GM21786 (cell line): ENCODE results near the gene ATP2B2.

Source experiments
- ATAC-seq: cut with Tn5 transposase; IDR thresholded peaks from one replicate; pipeline ENCODE4 v1.9.1; 2021; ENCODE audit not compliant: unreplicated experiment

The ATP2B2 gene

DNA sequence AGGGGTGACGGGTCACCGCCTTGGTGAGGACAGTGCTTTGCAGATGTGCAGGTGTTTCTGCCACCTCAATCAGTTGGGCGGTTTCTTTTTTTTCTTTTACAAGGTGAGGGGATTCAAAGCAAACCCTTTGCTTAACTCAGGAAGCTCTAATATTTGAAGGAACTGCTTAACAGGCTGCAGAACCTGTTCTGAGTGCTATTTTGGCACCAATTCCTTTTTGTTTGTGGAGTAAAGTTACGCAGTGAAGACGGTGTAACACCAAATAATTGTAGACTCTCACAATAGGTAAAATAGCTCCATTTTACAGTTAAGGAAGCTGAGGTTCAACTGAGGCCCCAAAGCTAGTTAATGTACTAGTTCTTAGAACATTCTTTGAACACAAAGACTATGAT is 219.3 kb downstream of the ATP2B2 start:
- no peak for ATAC-seq

DNA sequence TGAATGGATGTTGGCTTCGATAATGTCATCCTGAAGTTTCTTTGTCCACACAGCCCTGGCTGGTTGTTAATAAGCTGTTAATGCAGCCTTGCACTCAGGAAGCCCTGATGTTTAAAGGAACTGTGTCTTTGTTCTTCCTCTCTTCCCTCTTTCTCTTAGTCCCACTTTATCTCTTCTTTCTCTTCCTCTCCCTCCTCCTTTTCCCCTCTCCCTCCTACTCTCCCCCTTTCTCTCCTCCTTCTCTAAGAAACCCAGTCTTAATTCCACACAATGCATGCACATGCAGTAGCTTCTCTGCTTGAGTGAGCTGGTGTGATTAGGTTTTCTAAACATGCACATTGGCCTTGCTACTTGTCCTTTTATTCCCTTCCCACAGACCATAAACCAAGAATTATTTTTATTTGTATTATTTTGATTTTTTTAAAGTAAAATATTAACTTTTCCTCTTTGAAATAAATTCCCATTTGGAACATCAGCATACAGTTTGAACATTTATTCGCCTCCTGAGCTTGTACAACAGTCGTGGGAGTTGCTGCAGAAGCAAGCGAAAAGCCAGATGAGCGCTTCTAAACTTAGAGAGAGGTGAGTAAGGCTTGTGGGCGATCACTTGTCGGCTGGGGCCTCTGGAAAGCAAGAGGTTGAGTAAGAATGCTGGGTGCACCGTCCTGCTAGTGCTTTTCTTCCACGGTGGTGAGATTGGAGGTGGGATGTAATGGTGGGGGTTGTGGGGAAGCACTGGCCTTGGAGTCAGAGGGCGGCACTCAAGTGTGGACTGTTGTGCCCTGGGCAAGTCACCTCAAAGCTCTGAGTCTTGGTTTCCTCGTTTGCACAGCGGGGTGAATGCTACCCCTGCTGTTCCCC is 219.9 kb downstream of the ATP2B2 start:
- ATAC-seq = no peak

- peak; percentile 37 for ATAC-seq
Observed at GRCh38 chr3:10284496-10284895, 220.9 kb downstream of the ATP2B2 start.

- no peak for ATAC-seq
Observed at GRCh38 chr3:10283638-10284037, 221.7 kb downstream of the ATP2B2 start.

GRCh38 chr3:10281951-10282350 is 223.4 kb downstream of the ATP2B2 start:
- no peak for ATAC-seq

DNA sequence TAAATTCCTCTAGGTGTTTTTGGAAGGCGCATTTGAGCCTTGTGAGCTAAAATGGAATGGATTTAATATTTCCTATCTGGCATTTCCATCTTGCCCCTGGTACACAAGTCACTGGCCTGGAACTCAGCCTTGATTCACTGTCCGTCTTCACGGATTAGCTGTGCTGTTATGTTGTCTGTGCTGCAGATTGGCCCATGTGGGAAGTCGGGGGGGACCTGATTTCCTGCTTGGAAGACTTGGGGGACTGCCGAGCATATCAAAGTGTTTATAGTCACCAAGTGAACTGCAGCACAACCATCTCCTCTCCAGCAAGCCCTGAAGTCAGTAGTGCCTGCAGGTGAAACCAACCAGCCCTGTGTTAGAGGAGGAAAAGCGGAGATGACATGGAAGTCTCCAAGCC is 224.8 kb downstream of the ATP2B2 start:
- no peak for ATAC-seq

DNA sequence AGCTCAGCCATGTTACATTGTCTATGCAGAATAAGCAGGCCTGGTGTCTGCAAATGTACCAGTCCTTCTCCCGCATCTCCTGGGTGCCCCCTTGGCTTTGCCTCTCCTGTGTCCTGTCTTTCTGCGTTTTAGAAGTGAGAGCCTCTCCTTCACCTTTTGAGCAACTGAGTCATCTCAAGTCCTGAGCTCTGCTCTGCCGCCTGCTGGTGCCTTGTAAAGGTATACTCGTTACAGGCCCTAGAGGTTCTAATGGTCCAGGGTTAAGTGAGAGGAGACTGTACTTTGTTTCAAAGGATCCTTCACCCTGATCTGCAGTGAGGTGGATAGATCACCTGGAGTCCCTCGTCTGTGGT is 225.2 kb downstream of the ATP2B2 start:
- ATAC-seq = no peak

DNA sequence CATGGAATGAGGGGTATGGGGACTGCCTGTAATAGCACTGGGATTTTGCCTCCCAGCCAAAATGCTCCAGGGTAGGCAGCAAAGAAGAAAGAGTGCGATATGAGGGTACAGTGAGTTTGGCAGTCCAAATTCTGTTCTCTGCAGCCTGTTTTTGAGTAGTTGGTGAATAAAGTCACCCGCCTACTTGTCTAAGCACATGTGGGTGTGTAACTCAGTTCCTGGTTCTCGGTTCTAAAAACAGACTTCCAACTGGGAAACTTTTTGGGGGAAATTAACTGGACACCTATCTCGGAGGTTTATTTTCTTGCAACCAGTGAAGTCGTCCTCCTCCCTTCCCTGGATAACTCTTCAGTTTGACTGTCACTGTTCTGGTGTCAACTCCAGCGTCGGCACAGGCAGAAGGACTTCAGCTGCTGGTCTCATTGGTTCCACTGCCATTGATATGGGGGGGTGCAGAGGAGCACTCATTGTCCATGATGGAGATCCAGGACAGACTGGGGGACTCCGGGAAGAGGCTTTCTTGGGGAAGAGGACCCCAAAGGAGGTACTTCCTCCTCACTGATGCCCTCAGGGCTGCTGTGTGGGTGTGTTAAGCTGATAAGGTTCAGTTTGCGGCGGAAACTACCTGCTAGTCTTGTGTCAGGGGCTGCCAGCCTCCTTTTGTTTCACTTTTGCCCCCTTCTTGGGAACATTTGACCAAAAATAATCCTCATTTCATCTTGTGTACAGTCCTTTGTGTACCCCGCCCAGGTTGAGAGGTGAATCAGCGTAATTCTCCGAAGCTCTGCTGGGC is 225.8 kb downstream of the ATP2B2 start:
- no peak for ATAC-seq

DNA sequence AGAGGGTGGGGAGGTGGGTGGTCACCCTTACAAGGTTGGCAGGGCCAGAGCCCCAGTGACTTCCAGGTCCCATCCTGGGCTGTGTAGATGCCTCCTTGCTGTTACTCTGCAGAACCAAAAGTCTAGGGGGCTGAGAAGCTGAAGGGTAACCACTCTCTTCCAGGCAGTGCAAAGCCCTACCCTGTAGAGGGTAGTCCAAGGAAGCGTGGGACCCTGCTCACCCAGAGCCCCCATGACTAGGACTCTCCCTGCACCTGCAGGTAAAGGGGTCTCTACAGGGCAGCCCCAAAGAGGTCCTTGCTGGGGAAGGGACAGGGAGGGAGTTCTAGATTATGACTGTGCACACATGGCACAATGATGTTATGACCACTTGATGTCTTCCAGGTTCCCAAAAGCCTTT is 226.9 kb downstream of the ATP2B2 start:
- no peak for ATAC-seq

DNA sequence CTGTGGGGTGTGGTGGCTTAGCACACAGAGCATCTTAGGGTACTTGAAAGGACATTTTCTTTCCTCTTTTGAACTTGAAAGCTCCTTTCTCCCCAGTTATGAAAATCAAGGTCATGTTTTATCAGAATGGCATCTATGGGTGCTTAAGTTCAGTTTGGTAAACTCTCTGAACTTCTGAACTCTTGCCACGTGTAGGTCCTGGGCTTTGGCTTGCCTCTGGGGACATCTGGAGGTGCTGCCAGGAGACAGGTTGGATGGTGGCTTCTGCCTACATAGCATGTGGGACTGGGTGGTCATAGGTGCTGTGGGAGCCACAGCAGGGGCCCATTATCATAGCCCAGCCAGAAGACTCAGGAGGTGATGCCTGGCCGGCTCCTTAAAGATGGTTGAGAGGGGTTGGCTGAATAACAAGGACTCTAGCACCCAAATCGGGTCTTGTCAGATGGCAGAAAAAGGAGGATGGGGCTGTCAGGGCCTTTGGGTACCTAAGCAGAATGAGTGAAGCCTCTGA is 228.2 kb downstream of the ATP2B2 start:
- ATAC-seq = no peak

GRCh38 chr3:10274601-10275000 is 230.8 kb downstream of the ATP2B2 start:
- ATAC-seq = no peak
